GM23338 (cell line): ENCODE data around the gene STRN. TPM values are rescaled to one million over a fixed set of nuclear protein-coding genes. Genes with fewer than 3 reads are reported as not detected.

ENCODE experiments used
- ATAC-seq: fragments of 200-7000 bp; cut with Tn5 transposase; 3 replicates; pipeline ENCODE4 v1.9.1; 2020
- DNase-seq: peaks from one replicate; pipeline ENCODE4 v3.0.0-alpha.2; 2015; ENCODE audit warnings: low spot score
- H2AFZ ChIP-seq: fragments of 200-600 bp; sonication (generic); 2 replicates; pipeline ENCODE4 v1.8.0; 2016; ENCODE audit warnings: antibody characterized with exemption, mild to moderate bottlenecking, moderate library complexity
- H3F3A ChIP-seq: fragments of 200-600 bp; sonication (generic); replicated peaks from 2 replicates; pipeline ENCODE4 v1.8.0; 2017; ENCODE audit warnings: antibody characterized with exemption, mixed run types, low read depth
- H3K27ac ChIP-seq: fragments of 200-600 bp; sonication (generic); 2 replicates; pipeline ENCODE4 v1.6.1; 2016; ENCODE audit warnings: low read depth
- H3K27me3 ChIP-seq: fragments of 200-600 bp; sonication (generic); 2 replicates; pipeline ENCODE4 v1.8.0; 2016; ENCODE audit warnings: mild to moderate bottlenecking, mixed run types, moderate library complexity; ENCODE audit not compliant: insufficient read depth
- H3K36me3 ChIP-seq: fragments of 200-600 bp; sonication (generic); 2 replicates; pipeline ENCODE4 v1.8.0; 2016; ENCODE audit warnings: mild to moderate bottlenecking; ENCODE audit not compliant: insufficient read depth
- H3K4me1 ChIP-seq: fragments of 200-600 bp; sonication (generic); 2 replicates; pipeline ENCODE4 v1.8.0; 2016; ENCODE audit warnings: mild to moderate bottlenecking, moderate library complexity; ENCODE audit not compliant: insufficient read depth
- H3K4me2 ChIP-seq: fragments of 200-600 bp; sonication (generic); 2 replicates; pipeline ENCODE4 v1.7.1; 2017; ENCODE audit warnings: mixed run types
- H3K4me3 ChIP-seq: fragments of 200-600 bp; sonication (generic); 2 replicates; pipeline ENCODE4 v1.6.1; 2016; ENCODE audit warnings: mixed run types
- H3K79me2 ChIP-seq: fragments of 200-600 bp; sonication (generic); replicated peaks from 2 replicates; pipeline ENCODE4 v1.8.0; 2017; ENCODE audit warnings: mild to moderate bottlenecking; ENCODE audit not compliant: insufficient read depth
- H3K9me2 ChIP-seq: fragments of 200-600 bp; sonication (generic); 2 replicates; pipeline ENCODE4 v1.8.0; 2017; ENCODE audit not compliant: insufficient read depth
- H4K20me1 ChIP-seq: fragments of 200-600 bp; sonication (generic); replicated peaks from 2 replicates; pipeline ENCODE4 v1.8.0; 2017; ENCODE audit warnings: mild to moderate bottlenecking; ENCODE audit not compliant: insufficient read depth
- H3K27ac Mint-ChIP-seq: 2 replicates; pipeline ENCODE4 v1.8.0; 2020; ENCODE audit warnings: inconsistent platforms, mild to moderate bottlenecking, moderate library complexity, mixed read lengths
- H3K27me3 Mint-ChIP-seq: 3 replicates; pipeline ENCODE4 v1.8.0; 2022; ENCODE audit warnings: low read depth, mild to moderate bottlenecking, moderate library complexity, mixed read lengths, inconsistent platforms; ENCODE audit not compliant: insufficient read depth, poor library complexity
- H3K36me3 Mint-ChIP-seq: 3 replicates; pipeline ENCODE4 v1.8.0; 2021; ENCODE audit warnings: low read depth, mild to moderate bottlenecking, inconsistent platforms, moderate library complexity, mixed read lengths
- H3K4me1 Mint-ChIP-seq: 3 replicates; pipeline ENCODE4 v1.8.0; 2020; ENCODE audit warnings: mild to moderate bottlenecking, inconsistent platforms, mixed read lengths
- H3K4me3 Mint-ChIP-seq: 3 replicates; pipeline ENCODE4 v1.8.0; 2021; ENCODE audit warnings: moderate library complexity, mild to moderate bottlenecking, inconsistent platforms, mixed read lengths
- H3K9me3 Mint-ChIP-seq: 3 replicates; pipeline ENCODE4 v1.8.0; 2020; ENCODE audit warnings: moderate library complexity, mild to moderate bottlenecking, inconsistent platforms, mixed read lengths
- EZH2phosphoT487 ChIP-seq: fragments of 200-600 bp; sonication (generic); IDR thresholded peaks from one replicate; pipeline ENCODE4 v1.8.1; 2018; ENCODE audit warnings: antibody characterized with exemption; ENCODE audit not compliant: unreplicated experiment
- JUNB ChIP-seq: IDR thresholded peaks from one replicate; pipeline ENCODE4 v1.6.1; 2016; ENCODE audit warnings: antibody characterized with exemption; ENCODE audit not compliant: unreplicated experiment
- NANOG ChIP-seq: IDR thresholded peaks from 2 replicates; pipeline ENCODE4 v1.6.1; 2016; ENCODE audit warnings: antibody characterized with exemption, borderline replicate concordance
- STAT1 ChIP-seq: IDR thresholded peaks from one replicate; pipeline ENCODE4 v1.6.1; 2016; ENCODE audit warnings: antibody characterized with exemption; ENCODE audit not compliant: unreplicated experiment
- polyA plus RNA-seq: library from polyadenylated mRNA; unstranded; fragments of >200 nt; fragmentation: Nextera tagmentation; extraction: Ambion mirVana; gene quantifications from 2 replicates; pipeline ENCODE4 v1.2.1, GENCODE V29; 2016
- total RNA-seq: library from RNA; depleted of rRNA; stranded (reverse); fragments of >200 nt; shearing (Covaris generic); gene quantifications from 2 replicates; pipeline ENCODE4 v1.2.3, GENCODE V29; 2014
- TF ChIP-seq, protein P1 (sequence below): fragments of 250-450 bp; sonication (Bioruptor Pico); IDR thresholded peaks from 2 replicates; pipeline ENCODE4 v1.5.0; 2020; ENCODE audit warnings: mild to moderate bottlenecking, moderate library complexity

STRN gene
- total and polyA plus RNA-seq, 2 experiments from 2014 or later: 16.1 to 34.5 TPM

GRCh38 chr2:36807223-36807886 lies 159.0 kb downstream of the STRN start:
- Mint-ChIP-seq H3K4me3 (no peak overlapping the region), H3K4me1 (peaks cover 3% of the 10 kb centered on the region; the same call in 1 of the 3 replicates), H3K27me3 (peaks cover 15% of the 10 kb centered on the region), H3K36me3 (no peaks in the 10 kb centered on the region; the same call in 2 of the 3 replicates), H3K9me3 (peaks cover 4% of the 10 kb centered on the region; the same call in 2 of the 3 replicates), H3K27ac (no peak overlapping the region)
- no peaks in the 10 kb centered on the region for H3K9me2 ChIP-seq
- no peak overlapping the region for H2AFZ ChIP-seq
- DNase-seq (no peak), ATAC-seq (no peak)
- no peaks in the 10 kb centered on the region for H3K27me3 ChIP-seq
- H4K20me1 ChIP-seq: no peaks in the 10 kb centered on the region
- TF ChIP-seq NANOG: no peak
- no peak for TF ChIP-seq JUNB
- TF ChIP-seq EZH2phosphoT487: no peak
- TF ChIP-seq, protein P1, sequence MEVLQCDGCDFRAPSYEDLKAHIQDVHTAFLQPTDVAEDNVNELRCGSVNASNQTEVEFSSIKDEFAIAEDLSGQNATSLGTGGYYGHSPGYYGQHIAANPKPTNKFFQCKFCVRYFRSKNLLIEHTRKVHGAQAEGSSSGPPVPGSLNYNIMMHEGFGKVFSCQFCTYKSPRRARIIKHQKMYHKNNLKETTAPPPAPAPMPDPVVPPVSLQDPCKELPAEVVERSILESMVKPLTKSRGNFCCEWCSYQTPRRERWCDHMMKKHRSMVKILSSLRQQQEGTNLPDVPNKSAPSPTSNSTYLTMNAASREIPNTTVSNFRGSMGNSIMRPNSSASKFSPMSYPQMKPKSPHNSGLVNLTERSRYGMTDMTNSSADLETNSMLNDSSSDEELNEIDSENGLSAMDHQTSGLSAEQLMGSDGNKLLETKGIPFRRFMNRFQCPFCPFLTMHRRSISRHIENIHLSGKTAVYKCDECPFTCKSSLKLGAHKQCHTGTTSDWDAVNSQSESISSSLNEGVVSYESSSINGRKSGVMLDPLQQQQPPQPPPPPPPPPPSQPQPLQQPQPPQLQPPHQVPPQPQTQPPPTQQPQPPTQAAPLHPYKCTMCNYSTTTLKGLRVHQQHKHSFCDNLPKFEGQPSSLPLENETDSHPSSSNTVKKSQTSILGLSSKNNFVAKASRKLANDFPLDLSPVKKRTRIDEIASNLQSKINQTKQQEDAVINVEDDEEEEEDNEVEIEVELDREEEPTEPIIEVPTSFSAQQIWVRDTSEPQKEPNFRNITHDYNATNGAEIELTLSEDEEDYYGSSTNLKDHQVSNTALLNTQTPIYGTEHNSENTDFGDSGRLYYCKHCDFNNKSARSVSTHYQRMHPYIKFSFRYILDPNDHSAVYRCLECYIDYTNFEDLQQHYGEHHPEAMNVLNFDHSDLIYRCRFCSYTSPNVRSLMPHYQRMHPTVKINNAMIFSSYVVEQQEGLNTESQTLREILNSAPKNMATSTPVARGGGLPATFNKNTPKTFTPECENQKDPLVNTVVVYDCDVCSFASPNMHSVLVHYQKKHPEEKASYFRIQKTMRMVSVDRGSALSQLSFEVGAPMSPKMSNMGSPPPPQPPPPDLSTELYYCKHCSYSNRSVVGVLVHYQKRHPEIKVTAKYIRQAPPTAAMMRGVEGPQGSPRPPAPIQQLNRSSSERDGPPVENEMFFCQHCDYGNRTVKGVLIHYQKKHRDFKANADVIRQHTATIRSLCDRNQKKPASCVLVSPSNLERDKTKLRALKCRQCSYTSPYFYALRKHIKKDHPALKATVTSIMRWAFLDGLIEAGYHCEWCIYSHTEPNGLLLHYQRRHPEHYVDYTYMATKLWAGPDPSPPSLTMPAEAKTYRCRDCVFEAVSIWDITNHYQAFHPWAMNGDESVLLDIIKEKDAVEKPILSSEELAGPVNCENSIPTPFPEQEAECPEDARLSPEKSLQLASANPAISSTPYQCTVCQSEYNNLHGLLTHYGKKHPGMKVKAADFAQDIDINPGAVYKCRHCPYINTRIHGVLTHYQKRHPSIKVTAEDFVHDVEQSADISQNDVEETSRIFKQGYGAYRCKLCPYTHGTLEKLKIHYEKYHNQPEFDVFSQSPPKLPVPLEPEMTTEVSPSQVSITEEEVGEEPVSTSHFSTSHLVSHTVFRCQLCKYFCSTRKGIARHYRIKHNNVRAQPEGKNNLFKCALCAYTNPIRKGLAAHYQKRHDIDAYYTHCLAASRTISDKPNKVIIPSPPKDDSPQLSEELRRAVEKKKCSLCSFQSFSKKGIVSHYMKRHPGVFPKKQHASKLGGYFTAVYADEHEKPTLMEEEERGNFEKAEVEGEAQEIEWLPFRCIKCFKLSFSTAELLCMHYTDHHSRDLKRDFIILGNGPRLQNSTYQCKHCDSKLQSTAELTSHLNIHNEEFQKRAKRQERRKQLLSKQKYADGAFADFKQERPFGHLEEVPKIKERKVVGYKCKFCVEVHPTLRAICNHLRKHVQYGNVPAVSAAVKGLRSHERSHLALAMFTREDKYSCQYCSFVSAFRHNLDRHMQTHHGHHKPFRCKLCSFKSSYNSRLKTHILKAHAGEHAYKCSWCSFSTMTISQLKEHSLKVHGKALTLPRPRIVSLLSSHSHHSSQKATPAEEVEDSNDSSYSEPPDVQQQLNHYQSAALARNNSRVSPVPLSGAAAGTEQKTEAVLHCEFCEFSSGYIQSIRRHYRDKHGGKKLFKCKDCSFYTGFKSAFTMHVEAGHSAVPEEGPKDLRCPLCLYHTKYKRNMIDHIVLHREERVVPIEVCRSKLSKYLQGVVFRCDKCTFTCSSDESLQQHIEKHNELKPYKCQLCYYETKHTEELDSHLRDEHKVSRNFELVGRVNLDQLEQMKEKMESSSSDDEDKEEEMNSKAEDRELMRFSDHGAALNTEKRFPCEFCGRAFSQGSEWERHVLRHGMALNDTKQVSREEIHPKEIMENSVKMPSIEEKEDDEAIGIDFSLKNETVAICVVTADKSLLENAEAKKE (CRISPR knock-in tag): no peak
- TF ChIP-seq STAT1: no peak
- no peaks in the 10 kb centered on the region for H3K4me1 ChIP-seq
- no peak overlapping the region for H3K27ac ChIP-seq
- no peak overlapping the region for H3K4me3 ChIP-seq
- H3K36me3 ChIP-seq: no peaks in the 10 kb centered on the region
- H3K4me2 ChIP-seq: no peak overlapping the region
- no peaks in the 10 kb centered on the region for H3F3A ChIP-seq
- H3K79me2 ChIP-seq: no peaks in the 10 kb centered on the region
